ENCODE data around the gene TH. TPM values are rescaled to one million over a fixed set of nuclear protein-coding genes. Genes with fewer than 3 reads are reported as not detected.

TH gene
- total RNA-seq, 2 donors from 2014 or later, result not detected

DNA sequence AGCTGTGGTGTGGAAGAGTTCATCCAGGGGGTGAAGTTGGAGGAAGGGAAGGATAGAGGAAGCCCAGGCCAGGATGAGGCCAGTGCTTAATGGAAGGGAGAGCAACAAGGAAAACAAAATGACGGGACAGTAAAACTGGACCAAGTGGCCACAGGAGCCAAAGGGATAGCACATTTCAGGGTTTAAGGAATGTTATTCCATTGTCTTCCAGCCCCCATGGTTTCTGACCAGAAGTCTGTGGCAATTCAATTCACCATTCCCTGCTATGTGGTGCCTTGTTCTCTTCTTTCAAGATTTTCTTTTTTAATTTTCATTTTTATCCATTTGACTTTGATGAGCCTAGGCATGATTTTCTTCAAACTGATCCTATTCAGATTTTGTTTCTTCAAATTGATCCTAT, 54.9 kb downstream of the TH start:
- Histone ChIP-seq H3K9ac (ENCODE audit: extremely low read depth, low read length, poor library complexity, severe bottlenecking) (no peak overlapping the region), H3K27ac (ENCODE audit: low read depth, low read length) (no peak overlapping the region), H3K27me3 (ENCODE audit: control insufficient read depth, insufficient read depth, low read length, poor library complexity, severe bottlenecking) (no peaks in the 10 kb centered on the region), H3K4me1 (ENCODE audit: control insufficient read depth, insufficient read depth, low read length) (peaks cover 4% of the 10 kb centered on the region), H3K4me3 (ENCODE audit: low read length) (no peak overlapping the region), H3K36me3 (ENCODE audit: control insufficient read depth, insufficient read depth, low read length) (no peaks in the 10 kb centered on the region), H3K9me3 (ENCODE audit: control insufficient read depth, low read length) (peaks cover 4% of the 10 kb centered on the region)
- H3K4me1 Mint-ChIP-seq, result peaks cover 4% of the 10 kb centered on the region
- TF ChIP-seq, protein P1, sequence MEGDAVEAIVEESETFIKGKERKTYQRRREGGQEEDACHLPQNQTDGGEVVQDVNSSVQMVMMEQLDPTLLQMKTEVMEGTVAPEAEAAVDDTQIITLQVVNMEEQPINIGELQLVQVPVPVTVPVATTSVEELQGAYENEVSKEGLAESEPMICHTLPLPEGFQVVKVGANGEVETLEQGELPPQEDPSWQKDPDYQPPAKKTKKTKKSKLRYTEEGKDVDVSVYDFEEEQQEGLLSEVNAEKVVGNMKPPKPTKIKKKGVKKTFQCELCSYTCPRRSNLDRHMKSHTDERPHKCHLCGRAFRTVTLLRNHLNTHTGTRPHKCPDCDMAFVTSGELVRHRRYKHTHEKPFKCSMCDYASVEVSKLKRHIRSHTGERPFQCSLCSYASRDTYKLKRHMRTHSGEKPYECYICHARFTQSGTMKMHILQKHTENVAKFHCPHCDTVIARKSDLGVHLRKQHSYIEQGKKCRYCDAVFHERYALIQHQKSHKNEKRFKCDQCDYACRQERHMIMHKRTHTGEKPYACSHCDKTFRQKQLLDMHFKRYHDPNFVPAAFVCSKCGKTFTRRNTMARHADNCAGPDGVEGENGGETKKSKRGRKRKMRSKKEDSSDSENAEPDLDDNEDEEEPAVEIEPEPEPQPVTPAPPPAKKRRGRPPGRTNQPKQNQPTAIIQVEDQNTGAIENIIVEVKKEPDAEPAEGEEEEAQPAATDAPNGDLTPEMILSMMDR (conservative IDR thresholded peaks at IDR 0.05), result no peak
- 95% methylated on average over 1 of the region's 1 CpG; no CpG with 5 or more reads in 1 of the 2 experiments for WGBS, 2 experiments (ENCODE audit: insufficient coverage in 1 of 2, insufficient read length in 1 of 2)
- H3K4me3 Mint-ChIP-seq, result no peak overlapping the region
- peaks cover 29% of the 10 kb centered on the region for H3K9me3 Mint-ChIP-seq
- no peak overlapping the region for H3K27ac Mint-ChIP-seq
- peaks cover 2% of the 10 kb centered on the region for H3K36me3 Mint-ChIP-seq (ENCODE audit: low read depth)
- no peak for DNase-seq
- peaks cover 22% of the 10 kb centered on the region for H3K27me3 Mint-ChIP-seq (ENCODE audit: insufficient read depth)

DNA sequence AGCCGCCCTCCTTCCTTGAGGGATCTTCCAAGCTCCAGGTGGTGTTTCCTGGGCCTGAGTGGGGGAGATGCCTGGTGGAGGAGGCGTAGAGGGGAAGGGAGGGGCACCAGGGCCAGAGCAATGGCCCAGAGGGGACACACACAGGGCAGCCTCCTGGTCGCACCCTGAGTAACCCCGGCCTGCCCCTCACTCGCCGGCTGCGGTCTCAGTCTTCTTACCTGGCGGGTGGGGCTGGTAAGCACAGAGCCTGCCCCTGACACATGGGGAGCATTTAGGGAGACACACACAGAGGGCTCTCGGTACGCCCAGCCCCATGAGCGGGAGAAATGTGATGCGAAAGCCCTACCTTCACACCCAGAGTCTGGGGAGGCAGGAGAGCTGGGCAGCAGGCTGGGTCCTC, 56.3 kb downstream of the TH start:
- Mint-ChIP-seq H3K27me3 (ENCODE audit: insufficient read depth) (peaks cover 24% of the 10 kb centered on the region), H3K4me1 (no peaks in the 10 kb centered on the region), H3K4me3 (no peak overlapping the region), H3K27ac (no peak overlapping the region), H3K36me3 (ENCODE audit: low read depth) (peaks cover 2% of the 10 kb centered on the region), H3K9me3 (peaks cover 29% of the 10 kb centered on the region)
- no peak overlapping the region for H3K4me3 ChIP-seq (ENCODE audit: low read length)
- H3K4me1 ChIP-seq (ENCODE audit: control insufficient read depth, insufficient read depth, low read length), result peaks cover under 1% of the 10 kb centered on the region
- H3K27me3 ChIP-seq (ENCODE audit: control insufficient read depth, insufficient read depth, low read length, poor library complexity, severe bottlenecking), result no peaks in the 10 kb centered on the region
- DNase-seq, result no peak
- H3K36me3 ChIP-seq (ENCODE audit: control insufficient read depth, insufficient read depth, low read length), result no peaks in the 10 kb centered on the region
- peaks cover 4% of the 10 kb centered on the region for H3K9me3 ChIP-seq (ENCODE audit: control insufficient read depth, low read length)
- no peak overlapping the region for H3K27ac ChIP-seq (ENCODE audit: low read depth, low read length)
- TF ChIP-seq, protein P1 (conservative IDR thresholded peaks at IDR 0.05), result no peak
- 89 to 97% methylated on average over 4 to 11 of the region's 12 CpGs for WGBS, 2 experiments (ENCODE audit: insufficient coverage in 1 of 2, insufficient read length in 1 of 2)
- no peak overlapping the region for H3K9ac ChIP-seq (ENCODE audit: extremely low read depth, low read length, poor library complexity, severe bottlenecking)

DNA sequence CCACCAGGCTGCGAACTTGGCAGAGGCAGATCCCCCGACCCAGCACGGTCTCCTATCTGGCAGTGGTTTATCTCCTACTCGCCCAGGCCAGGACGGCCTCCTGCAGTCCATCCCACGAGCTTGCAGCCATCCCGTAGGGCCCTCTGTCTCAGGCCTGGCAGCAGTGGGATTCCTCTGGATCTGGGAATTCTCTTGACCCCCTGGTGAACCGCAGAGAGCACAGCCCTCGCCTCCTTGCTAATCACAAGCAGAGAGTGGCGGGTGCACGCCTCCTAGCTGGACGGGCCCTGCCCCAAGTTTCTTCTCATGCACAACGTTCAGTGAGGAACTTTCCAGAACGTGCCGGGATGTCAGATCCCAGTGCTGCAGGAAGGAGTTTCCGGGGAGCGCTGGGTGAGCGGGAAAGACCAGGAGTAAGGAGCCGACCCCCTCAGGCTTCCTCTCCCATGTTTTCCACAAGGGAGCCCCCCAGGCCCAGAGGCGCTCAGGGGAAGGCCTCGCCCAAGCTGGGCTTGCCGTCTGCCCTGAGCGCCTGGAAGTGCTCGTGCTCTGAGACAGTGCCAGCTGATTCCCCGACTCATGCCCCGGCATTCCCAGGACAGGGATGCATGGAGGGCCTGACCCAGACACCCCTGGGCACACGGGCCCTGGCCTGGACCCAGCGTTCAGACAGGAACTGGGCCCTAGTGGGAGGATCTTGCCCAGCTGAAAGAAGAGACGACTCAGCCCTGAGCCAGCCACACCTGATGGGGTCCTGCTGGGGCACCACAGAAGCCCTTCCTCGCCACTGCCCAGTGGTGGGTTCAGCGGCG, 57.0 kb downstream of the TH start:
- TF ChIP-seq, protein P1 (conservative IDR thresholded peaks at IDR 0.05), result no peak
- Histone ChIP-seq H3K4me3 (ENCODE audit: low read length) (no peak overlapping the region), H3K4me1 (ENCODE audit: control insufficient read depth, insufficient read depth, low read length) (no peaks in the 10 kb centered on the region), H3K36me3 (ENCODE audit: control insufficient read depth, insufficient read depth, low read length) (no peaks in the 10 kb centered on the region), H3K9me3 (ENCODE audit: control insufficient read depth, low read length) (peaks cover 4% of the 10 kb centered on the region), H3K27ac (ENCODE audit: low read depth, low read length) (no peak overlapping the region), H3K9ac (ENCODE audit: extremely low read depth, low read length, poor library complexity, severe bottlenecking) (no peak overlapping the region), H3K27me3 (ENCODE audit: control insufficient read depth, insufficient read depth, low read length, poor library complexity, severe bottlenecking) (no peaks in the 10 kb centered on the region)
- peaks cover 2% of the 10 kb centered on the region for H3K36me3 Mint-ChIP-seq (ENCODE audit: low read depth)
- no peaks in the 10 kb centered on the region for H3K4me1 Mint-ChIP-seq
- no peak overlapping the region for H3K27ac Mint-ChIP-seq
- H3K4me3 Mint-ChIP-seq, result no peak overlapping the region
- H3K27me3 Mint-ChIP-seq (ENCODE audit: insufficient read depth), result peaks cover 23% of the 10 kb centered on the region
- WGBS, 2 experiments (ENCODE audit: insufficient coverage in 1 of 2, insufficient read length in 1 of 2), result 91 to 98% methylated on average over 12 to 32 of the region's 32 CpGs
- DNase-seq, result no peak
- peaks cover 29% of the 10 kb centered on the region for H3K9me3 Mint-ChIP-seq

Small RNA genes within 50 kb of the gene (microRNA-seq; reads per million reads assigned to microRNA genes)
- not detected for gene MIR4686 (ENCODE audit: borderline microRNAs expressed)
- gene MIR483 (ENCODE audit: borderline microRNAs expressed), result 1.0 reads per million

Other genes starting within 250 kb of the TH start
- 100 to 1,000 TPM in 1 of 2 donors, 10 to 100 TPM in 1; 69.9 to 109 TPM for gene MRPL23, start 224.5 kb downstream of the TH start, total RNA-seq
- 1 to 10 TPM in 1 of 2 donors, under 1 TPM in 1; 0.55 to 3.8 TPM for gene H19, start 174.0 kb downstream of the TH start, total RNA-seq
- 1 to 10 TPM in 1 of 2 donors, under 1 TPM in 1; 0.80 to 5.1 TPM for gene IGF2, start 32.4 kb downstream of the TH start, total RNA-seq
- not detected for gene INS, start 10.6 kb downstream of the TH start, total RNA-seq
- not detected for gene ASCL2, start 98.8 kb upstream of the TH start, total RNA-seq
- under 1 TPM in 1 of 2 donors, not detected in 1; 0.20 TPM for gene C11orf21, start 130.1 kb upstream of the TH start, total RNA-seq
- gene TSPAN32, start 130.2 kb upstream of the TH start, total RNA-seq, result not detected
- gene CD81, start 205.5 kb upstream of the TH start, total RNA-seq, result 100 to 1,000 TPM; 275 to 331 TPM
- gene TSSC4, start 228.9 kb upstream of the TH start, total RNA-seq, result 10 to 100 TPM; 47.2 to 51.1 TPM